SU-DHL-6 (cell line): ENCODE results near the gene ZBTB45.

ENCODE experiments used
- CTCF ChIP-seq: fragments of 200-600 bp; sonication (generic); IDR thresholded peaks from one replicate; pipeline ENCODE4 v1.5.1; 2017; ENCODE audit warnings: antibody characterized with exemption, mild to moderate bottlenecking, low read length, moderate library complexity; ENCODE audit not compliant: insufficient read depth, poor library complexity, severe bottlenecking
- EZH2phosphoT487 ChIP-seq: fragments of 200-600 bp; sonication (generic), shearing (Covaris generic); conservative IDR thresholded peaks from 2 replicates; pipeline ENCODE4 v1.6.1; 2018; ENCODE audit warnings: mild to moderate bottlenecking, antibody characterized with exemption, low read length, moderate library complexity, mixed read lengths

- TF ChIP-seq EZH2phosphoT487 (no peak), CTCF (no peak)
These were observed 25.8 kb upstream of the ZBTB45 start for GRCh38 chr19:58545286-58546018.
